Hindlimb muscle (tissue), 1 donor: ENCODE results near the gene AACS. TPM values are rescaled to one million over a fixed set of nuclear protein-coding genes. Genes with fewer than 3 reads are reported as not detected.

Experiments used
- DNase-seq: peaks from one replicate; pipeline ENCODE4 v3.0.0-alpha.2; 2013
- polyA plus RNA-seq: library from polyadenylated mRNA; unstranded; fragments of 120-200 nt; gene quantifications from one replicate; pipeline ENCODE4 v1.2.1, GENCODE V29; 2013; ENCODE audit not compliant: insufficient read length

The AACS gene
- polyA plus RNA-seq, 1 donor = 29.2 TPM

DNA sequence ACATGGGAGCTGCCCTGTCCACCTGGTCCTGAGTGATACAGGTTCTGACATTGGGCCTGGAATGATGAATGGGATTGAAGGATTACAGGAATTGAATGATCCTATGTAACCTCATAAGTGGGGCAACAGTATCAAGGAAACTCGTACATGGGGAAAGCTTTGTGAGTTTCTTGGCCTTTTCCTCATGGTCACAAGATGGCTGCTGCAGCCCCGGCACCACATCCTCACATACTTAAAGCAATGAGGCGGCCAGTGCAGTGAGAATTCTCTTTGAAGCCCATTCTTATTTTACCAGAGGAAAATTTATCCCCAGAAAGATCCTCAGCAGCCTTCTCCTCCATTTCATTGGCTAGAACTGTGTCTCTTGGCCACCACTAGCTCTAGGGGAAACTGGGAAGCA, 91.9 kb downstream of the AACS start:
- no peak for DNase-seq

DNA sequence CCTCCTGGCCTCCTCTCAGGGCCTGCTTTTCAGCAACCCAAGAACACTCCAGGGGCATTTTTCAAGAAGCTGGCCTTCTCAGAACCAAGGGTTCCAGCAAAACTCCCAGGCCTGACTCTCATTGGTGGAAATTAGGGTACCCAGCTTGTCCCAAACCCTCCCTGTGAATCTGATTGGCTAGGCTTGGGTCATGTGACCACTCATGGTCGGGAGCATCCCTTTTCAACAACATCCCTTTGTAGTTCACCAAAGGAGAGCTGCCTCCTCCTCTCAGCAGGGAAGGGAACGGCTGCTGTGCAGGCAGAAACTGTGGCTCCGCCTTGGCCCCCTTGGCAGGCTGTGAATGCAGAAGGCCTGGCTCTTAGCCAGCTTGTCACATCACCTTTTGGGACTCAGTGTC, 94.5 kb downstream of the AACS start:
- DNase-seq = no peak

DNA sequence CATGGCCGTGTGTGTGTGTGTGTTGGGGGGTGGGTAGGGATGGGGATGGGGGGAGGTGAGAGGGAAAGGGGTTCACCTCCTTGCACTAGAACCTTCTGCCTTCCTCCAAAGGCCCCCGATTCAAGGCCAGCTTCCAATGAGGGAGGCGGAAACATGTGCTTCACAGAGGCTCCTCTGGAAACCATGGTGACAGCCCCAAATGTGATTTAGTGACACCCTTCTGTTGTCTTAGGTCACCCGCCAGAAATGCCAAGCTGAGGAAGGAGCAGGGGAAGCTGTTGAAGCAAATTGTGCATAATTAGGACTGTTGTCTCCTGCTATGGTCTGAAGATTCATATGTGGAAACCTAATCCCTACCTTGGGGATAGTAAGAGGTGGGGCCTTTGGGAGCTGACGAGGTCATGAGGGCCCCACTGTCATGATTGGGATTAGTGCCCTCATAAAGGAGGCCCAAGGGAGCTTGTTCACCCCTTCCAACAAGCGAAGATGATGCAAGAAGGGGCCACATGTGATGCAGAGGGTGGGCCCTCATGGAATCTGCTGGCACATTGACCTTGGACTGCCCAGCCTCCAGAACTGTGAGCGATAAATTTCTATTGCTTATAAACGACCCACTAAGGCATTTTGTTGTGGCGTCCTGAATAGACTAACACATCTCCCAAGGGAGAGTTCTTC, 95.2 kb downstream of the AACS start:
- DNase-seq = no peak

DNA sequence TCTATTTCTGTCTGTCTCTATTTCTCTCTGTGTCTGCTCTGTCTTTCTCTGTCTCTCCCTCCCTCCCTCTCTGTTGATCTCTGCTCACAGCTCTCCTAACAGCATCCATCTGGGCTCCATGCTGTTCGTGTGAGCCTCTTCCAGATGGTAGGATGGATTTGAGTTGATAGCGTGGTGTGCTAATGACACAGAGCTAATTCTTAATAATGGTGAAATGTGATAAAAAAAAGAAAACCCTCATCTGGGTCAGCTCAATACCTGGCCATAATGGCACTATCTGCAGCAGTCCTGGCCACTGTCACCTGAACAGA, 96.4 kb downstream of the AACS start:
- no peak for DNase-seq

DNA sequence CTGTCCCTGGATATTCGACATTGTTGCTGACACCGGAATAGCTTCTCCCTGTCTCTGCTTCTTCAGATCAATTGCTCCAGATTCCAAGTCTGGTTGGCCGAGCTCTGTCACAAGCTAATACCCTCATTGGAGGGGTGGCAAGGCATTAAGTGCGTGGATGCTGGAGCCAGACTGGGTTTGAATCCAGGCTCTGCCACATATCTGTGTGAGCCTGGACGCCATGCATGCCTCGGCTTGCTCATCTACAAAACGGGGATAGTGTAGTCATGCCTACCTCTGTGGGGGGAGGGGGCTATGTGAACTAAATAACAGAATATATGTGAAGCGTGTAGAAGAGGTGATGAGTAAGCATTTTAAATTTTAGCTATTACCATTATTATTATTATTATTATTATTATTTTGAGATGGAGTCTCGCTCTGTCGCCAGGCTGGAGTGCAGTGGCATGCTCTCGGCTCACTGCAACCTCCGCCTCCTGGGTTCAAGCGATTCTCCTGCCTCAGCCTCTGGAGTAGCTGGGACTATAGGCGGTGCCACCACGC, 97.3 kb downstream of the AACS start:
- no peak for DNase-seq

DNA sequence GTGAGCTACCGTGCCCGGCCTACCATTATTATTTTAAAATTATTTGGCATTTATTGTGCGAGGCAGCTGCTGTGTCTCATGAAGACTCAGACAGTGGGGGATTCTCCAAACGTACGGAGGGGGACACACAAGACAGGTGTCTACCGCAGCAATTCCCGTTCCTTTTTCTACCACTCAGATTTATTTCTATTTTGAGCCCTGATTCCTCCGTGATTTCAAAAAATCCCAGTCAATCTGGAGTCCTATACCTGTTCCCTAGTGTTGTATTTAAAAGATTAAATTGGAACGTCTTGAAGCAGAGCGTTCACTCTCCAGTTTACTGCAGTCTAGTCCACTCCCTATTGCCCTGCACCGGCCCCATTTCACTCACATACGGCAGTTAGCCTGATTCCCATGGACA, 97.9 kb downstream of the AACS start:
- no peak for DNase-seq

DNA sequence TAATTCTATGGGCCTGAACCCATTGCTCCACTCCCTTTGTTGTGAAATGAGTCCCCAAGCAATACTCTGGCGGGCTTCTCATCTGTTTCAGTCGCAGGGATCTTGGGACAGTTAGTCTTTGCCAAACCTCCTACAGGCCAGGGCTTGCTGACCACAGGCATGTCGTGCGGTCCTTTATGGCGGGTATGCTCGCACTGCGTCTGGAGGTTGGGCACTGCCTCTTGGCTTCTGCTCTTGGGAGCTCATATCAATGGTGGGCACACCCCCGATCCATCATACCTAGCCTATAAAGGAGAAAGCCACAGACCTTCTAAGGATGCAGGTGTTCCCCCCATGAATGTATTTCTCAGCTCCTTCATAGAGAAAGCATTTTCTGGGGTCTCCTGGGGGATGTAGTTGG, 99.3 kb downstream of the AACS start:
- no peak for DNase-seq

DNA sequence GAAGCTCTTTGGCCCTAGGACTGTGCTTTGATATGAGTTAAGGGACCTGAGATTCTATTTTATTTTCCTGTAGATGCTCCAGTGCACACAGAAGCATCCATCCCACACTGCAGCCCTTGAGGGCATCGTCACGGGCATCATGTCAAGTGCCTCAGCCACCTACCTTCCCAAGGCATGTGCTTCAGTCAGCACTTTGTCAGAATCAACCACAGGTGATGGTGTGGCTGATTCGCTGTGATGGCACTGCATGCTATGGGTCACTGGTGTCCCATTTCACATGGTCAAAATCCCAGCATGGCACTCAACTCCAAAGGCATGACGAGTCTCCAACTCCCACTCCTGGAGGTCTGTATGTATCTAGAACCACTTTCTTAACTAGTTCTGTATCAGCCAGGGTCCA, 100.8 kb downstream of the AACS start:
- DNase-seq = no peak

DNA sequence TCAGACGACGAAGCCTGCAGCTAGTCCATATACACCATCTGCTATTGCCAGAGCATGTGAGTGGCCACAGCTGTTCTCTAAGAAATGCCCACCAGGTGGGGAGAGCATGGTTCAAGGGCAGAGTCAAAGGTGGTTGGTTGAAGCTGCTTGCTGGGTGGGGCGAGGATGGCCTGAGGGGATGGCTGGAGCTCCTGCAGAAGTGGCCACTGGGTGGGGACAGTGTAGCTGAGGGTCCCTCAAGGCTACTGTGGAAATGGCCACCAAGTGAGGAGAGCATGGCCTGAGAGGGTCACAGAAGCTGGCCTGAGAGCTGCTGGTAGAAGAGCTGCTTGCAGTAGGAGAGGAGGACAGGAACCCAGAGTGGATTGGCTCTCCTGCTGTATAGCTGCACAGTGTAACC, 102.4 kb downstream of the AACS start:
- no peak for DNase-seq

DNA sequence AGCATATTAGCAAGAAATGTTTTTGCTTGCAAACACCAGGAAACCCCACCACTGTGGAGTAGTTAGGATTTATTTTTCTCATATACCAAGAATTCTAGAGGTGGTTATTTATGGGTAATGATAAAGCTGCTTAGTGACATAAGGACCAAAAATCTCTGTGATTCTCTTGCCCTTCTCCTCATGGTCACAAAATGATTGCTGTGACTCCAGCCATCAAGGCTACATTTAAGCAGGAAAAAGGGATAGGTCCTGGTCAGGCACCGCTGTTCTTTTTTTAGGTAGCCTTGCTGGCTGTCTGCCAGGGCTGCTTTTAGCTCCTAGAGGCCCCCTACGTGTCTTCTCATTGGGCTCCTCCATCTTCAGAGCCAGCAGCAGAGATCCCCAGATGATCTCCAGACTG, 104.2 kb downstream of the AACS start:
- DNase-seq = no peak

DNA sequence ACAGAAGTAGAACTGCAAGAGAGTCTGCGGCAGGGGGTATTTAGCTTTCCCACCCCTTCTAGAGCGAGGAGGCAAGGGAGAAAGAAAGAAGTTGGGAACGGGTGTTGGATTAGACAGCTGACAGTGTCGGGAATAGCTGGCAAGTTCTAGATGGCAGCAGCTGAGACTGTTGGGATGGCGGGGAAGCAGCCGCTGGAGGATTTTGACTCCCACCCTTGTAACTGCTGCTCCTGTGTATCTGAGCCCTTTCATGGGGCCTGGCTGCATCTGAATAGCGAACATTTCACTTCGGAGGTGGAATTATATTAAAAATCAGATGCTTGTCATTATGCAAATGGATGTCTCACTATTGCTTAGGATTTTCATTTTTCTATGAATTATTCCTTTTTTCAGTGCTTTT, 104.6 kb downstream of the AACS start:
- no peak for DNase-seq

DNA sequence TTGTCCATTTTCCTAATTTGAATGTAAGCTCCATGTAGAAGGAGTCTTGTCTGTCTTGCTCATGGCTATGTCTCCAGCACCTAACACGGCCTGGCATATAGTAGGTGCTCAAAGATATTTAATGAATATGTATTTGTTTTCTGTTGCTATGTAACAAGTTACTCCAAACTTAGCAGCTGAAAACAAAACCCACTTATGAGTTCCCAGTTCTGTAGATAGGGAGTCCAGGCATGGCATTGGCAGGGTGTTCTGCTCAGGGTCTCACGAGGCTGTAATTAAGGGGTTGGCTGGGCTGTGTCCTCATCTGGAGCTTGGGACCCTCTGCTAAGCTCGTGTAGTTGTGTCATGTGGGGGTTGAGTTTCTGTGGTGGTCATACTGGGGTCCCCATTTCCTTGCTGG, 106.0 kb downstream of the AACS start:
- DNase-seq = no peak

DNA sequence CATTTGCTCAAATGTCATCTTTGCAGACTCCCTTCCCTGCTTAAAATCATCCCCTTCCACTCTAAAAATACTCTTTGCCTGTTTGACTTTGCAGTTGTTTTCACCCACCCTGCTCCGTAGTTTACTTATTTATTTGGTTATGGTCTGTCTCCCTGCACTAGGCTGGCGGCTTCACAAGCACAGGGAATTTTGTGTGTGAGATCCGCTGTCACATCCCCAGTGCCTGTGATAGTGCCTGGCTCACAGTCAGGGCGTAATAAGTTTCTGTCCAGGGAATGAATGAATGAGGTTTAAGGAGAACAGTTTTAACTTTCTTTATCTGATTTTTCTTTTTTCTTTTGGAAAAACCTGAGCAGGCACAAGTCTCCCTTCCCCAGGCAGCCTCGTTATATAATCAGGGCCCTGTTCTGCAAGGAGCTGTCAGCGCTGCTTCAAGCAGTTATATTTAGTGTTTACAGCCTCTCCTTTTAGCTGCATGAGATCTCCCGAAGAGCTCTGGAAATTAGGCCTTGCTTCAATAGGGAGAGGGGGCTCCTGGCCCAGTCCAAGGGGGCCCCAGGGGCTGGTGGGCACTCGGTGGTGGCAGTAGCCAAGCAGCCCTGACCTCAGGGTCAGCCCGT, 107.1 kb downstream of the AACS start:
- DNase-seq = no peak

DNA sequence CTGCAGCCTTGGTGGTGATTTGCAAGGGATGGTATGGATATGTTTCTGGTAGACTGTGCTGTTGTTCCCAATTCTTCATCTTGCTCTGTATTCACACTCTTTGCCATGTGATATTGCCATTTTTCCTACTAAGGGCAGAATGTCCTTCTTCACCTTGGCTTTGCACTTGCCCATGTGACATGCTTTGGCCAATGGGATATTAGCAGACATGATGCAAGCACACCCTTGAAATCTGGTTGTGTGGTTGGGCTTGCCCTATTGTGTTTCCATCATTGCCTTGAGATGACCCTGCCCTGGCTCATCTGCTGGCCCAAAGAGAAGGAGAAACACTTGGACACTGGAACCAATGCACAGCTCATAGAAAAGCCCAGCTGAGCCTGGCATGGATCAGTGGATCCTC, 110.3 kb downstream of the AACS start:
- DNase-seq = no peak

DNA sequence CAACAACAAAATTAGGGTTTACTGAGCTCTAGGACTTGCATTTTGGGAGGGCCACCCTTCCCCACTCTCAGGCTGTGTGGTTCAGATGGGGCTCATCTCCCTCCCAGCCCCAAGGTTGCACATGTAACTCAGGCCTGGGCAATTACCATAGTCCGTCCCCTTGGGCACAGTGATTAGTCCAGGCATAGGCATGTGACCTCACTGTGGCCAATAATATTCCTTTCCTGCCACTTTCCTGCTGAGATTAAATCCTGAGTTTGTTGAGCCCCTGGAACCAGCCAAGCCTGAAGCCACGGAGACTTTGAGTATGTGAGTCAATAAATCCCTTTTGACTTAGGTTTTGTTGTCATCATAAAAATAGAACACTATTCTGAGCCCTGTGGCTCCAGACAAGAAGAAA, 113.0 kb downstream of the AACS start:
- DNase-seq = no peak

DNA sequence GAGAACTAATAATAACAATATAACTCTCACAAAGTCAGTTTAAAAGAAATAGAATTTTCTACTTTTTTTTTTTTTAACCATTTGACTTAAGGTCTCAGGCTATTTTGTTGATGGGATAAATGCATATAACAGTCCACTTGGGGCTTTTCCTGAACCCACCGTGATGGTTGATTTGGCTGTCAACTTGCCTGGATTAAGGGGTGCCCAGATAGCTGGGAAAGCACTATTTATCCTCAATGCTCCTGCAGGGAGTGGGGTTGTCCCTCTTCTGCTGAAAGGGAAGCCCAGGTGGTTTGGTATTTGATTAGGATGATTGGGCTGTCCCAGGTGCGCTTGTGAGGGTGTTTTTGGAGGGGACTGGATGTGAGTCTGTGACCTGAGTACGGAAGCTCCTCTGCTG, 114.9 kb downstream of the AACS start:
- DNase-seq = no peak

DNA sequence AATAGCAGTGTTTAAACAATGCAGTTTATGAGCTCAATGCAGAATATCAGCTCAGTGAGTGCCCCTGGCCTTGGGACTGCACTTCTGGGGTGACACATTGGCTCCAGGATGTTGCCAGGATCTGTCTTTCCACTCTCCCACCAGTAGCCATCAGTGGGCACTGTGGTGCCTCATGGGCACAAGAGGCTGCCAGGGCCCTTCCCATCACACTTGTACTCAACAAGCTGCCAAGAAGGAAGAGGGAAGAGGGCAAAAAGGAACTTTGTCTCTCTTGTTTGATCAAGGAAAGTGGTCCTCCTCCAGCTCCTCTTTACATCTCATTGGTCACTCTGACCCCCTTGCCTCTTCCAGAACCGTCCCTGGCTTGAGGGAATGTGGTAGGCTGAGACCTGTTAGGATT, 115.9 kb downstream of the AACS start:
- no peak for DNase-seq

DNA sequence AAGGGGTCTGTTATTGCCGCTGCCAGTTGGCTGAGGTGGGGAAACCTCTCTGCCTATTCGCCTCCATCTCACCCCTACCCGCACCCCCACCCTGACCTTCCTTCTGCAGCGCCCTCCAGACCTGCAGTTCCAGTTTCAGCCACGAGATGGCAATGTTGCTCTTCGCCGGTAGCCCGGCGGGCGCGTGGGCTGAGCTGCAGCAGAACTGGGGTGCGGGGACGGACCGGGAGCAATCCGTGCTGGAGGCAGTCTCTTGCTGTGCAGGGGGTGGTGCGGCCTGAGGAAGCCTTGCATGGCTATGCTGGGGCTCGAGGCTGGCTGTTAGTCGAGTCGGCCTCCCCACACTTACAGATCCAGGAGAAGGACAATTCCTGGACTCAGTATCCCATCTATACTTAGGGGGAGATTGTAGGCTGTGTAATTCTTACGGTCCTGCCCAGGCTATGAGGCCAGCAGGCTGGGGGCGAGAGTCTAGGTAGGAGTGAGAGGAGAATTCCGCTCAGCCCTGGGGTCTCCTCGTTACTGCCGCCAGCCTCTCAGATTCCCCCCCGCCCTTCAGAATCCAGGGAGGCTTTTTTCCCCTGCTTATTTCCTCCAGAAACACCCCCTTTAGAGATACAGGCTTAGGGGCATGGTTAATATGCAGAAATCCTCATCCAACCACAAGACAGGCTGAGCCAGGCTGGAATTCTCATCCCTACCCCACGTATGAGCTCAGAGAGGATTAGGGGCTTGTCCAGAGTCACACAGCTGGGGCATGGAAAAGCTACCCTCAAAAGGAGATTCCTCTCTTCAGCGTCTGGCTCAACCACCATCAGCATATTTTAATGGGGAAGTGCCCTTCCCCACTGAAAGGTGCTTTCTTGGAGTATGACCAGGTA, 118.2 kb downstream of the AACS start:
- DNase-seq = peak; percentile 75

DNA sequence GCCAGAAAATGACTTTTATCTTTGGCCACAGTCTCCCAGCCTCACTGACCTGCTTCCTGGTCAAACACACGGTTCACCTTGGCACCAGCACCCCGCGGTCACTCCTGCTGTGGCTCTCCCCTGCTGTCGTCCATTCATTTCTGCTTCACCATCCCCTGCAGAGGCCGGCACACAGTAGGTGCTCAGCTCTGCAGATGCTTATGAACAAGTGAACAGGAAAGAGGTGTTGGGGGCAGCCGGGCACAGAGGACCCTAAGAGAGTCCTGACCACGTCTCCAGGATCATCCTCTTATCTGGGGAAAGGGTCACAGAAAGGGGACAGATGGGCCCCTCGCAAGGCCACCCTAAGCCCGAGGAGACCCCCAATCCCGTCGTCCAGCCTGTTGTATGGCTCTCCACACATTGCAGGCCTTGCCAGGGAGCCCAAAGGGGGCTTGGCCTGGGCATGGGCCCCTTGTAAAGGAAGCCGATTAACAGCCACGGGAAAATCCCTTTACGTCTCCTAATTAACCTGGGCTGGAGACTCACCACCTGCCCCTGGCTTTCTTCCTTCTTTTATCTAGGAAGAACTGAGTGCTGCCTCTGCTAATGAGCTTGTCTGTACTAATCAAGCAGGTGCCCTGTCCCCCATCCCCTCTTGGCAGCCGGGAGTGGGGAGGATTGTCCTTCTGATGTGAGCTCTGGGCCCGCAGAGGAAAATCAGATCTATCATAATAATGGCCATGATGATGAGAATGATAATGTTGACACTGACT, 119.2 kb downstream of the AACS start:
- DNase-seq = no peak

DNA sequence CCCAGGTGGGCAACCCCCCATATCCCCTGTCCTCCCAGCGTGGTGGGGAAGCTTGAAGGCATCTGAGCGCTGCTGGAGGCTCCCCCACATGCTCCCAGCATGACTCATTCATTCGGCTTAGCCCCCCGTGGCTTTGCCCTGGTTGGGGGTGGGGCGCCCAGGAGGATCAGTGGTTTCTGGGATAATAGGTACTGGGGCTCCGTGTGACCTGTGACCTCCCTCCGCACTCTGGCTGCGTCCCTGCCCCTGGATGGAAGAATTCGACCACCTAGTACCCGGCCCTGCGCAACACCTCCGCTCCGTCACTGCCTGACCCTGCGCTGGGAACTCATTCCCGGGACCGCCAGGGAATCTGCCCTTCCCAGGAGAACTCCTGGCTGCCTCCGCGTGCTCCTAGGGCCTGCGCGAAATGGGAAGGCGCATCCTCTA, 120.1 kb downstream of the AACS start:
- no peak for DNase-seq

DNA sequence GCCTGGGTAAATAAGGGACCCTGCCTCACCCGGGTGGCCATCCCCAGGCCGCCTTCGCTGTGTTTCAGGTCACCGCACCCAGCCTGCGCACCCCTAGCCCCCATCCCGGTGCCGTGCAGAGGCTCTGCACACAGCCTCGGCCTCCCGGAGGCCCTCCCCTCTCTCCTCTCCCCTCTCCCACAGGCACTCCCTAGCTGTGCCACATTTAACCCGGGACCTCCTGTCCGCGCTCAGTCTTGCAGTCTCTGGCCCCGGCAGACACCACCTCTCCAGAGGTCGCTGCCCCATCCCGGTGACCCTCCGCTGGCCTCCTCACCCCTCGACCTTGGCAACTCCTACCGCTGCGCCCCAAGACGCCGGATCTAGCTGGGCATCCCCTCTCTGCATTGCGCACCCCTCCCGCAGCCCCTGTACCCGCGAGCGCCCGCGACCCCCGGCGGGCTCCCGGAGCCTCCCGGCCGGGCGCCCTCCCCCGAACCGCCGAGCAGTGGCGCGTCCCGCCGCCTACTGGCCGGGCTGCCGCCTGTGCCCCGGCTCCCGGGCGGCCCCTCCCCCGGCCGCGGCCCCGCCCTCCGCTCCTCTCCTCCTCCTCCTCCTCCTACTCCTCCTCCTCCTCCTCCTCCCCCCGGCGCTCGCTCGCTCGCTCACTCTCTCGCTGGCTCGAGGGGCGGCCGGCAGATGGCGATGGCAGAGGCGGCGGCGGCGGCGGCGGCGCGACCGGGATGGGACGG, 120.7 kb downstream of the AACS start, which contains the start of gene TMEM132B:
Gene TMEM132B, plus strand, starts transcription at position 647 of the 731 bp plus-strand sequence.
- DNase-seq = peak; percentile 45
